Measurements from ENCODE around the gene ENTPD2. TPM values are rescaled to one million over a fixed set of nuclear protein-coding genes. Genes with fewer than 3 reads are reported as not detected.

The ENTPD2 gene
- total RNA-seq, 2 donors from 2014 or later: 0.41 to 0.67 TPM

- Histone ChIP-seq H3K4me3 (no peak overlapping the region), H3K4me1 (no peaks in the 10 kb centered on the region), H3K9me3 (no peaks in the 10 kb centered on the region), H3K36me3 (no peaks in the 10 kb centered on the region), H3K27ac (no peak overlapping the region), H3K27me3 (no peaks in the 10 kb centered on the region)
- TF ChIP-seq CTCF (IDR thresholded peaks at IDR 0.05): no peak
- no peak for DNase-seq (ENCODE audit: low spot score)
These were observed 51.2 kb downstream of the ENTPD2 start for GRCh38 chr9:137002646-137003041.

- H3K4me3 ChIP-seq: no peak overlapping the region
- DNase-seq (ENCODE audit: low spot score): no peak
- no peaks in the 10 kb centered on the region for H3K27me3 ChIP-seq
- no peak for TF ChIP-seq CTCF (IDR thresholded peaks at IDR 0.05)
- H3K36me3 ChIP-seq: no peaks in the 10 kb centered on the region
- no peaks in the 10 kb centered on the region for H3K9me3 ChIP-seq
- H3K4me1 ChIP-seq: peaks cover 0 to 1% of the 10 kb centered on the region in 2 donors
- H3K27ac ChIP-seq: no peak overlapping the region
These were observed 51.8 kb downstream of the ENTPD2 start for GRCh38 chr9:137001857-137002645.

GRCh38 chr9:137000177-137000930 lies 53.5 kb downstream of the ENTPD2 start:
- TF ChIP-seq CTCF (IDR thresholded peaks at IDR 0.05): no peak
- Histone ChIP-seq H3K4me3 (no peak overlapping the region), H3K36me3 (no peaks in the 10 kb centered on the region), H3K4me1 (peaks cover 0 to 18% of the 10 kb centered on the region in 2 donors), H3K27ac (no peak overlapping the region), H3K9me3 (no peaks in the 10 kb centered on the region), H3K27me3 (no peaks in the 10 kb centered on the region)
- no peak for DNase-seq (ENCODE audit: low spot score)

Other genes with a start within 250 kb of the ENTPD2 start
- gene RABL6, start 246.1 kb downstream of the ENTPD2 start, total RNA-seq: 10 to 100 TPM; 48.4 to 61.7 TPM
- gene AJM1, start 211.6 kb downstream of the ENTPD2 start, total RNA-seq: 1 to 10 TPM; 2.7 to 3.0 TPM
- gene PHPT1, start 204.7 kb downstream of the ENTPD2 start, total RNA-seq: 100 to 1,000 TPM; 140 to 154 TPM
- gene MAMDC4, start 201.7 kb downstream of the ENTPD2 start, total RNA-seq: 1 to 10 TPM; 1.7 to 2.0 TPM
- gene EDF1, start 187.8 kb downstream of the ENTPD2 start, total RNA-seq: 100 to 1,000 TPM; 329 to 428 TPM
- gene TRAF2, start 167.5 kb downstream of the ENTPD2 start, total RNA-seq: 1 to 10 TPM; 1.9 to 4.1 TPM
- gene FBXW5, start 109.3 kb downstream of the ENTPD2 start, total RNA-seq: 100 to 1,000 TPM; 203 to 233 TPM
- gene C8G, start 108.8 kb downstream of the ENTPD2 start, total RNA-seq: not detected
- gene LCN12, start 101.8 kb downstream of the ENTPD2 start, total RNA-seq: 10 to 100 TPM; 10.8 to 11.3 TPM
- 1,000 to 10,000 TPM; 1,799 to 2,426 TPM for gene PTGDS, start 76.6 kb downstream of the ENTPD2 start, total RNA-seq
- gene LCNL1, start 71.1 kb downstream of the ENTPD2 start, total RNA-seq: 1 to 10 TPM in 1 of 2 donors, under 1 TPM in 1; 0.24 to 1.1 TPM
- 10 to 100 TPM; 27.4 to 37.5 TPM for gene PAXX, start 61.6 kb downstream of the ENTPD2 start, total RNA-seq
- 10 to 100 TPM in 1 of 2 donors, 1 to 10 TPM in 1; 6.5 to 11.8 TPM for gene CLIC3, start 57.5 kb downstream of the ENTPD2 start, total RNA-seq
- 10 to 100 TPM; 28.3 to 28.5 TPM for gene ABCA2, start 25.8 kb downstream of the ENTPD2 start, total RNA-seq
- gene FUT7, start 22.0 kb downstream of the ENTPD2 start, total RNA-seq: under 1 TPM in 1 of 2 donors, not detected in 1; 0.28 TPM
- 10 to 100 TPM; 49.7 to 57.8 TPM for gene NPDC1, start 7.9 kb downstream of the ENTPD2 start, total RNA-seq
- under 1 TPM; 0.12 to 0.63 TPM for gene SAPCD2, start 16.5 kb upstream of the ENTPD2 start, total RNA-seq
- 1 to 10 TPM; 4.3 to 6.3 TPM for gene UAP1L1, start 23.5 kb upstream of the ENTPD2 start, total RNA-seq
- gene MAN1B1, start 32.9 kb upstream of the ENTPD2 start, total RNA-seq: 10 to 100 TPM; 20.9 to 26.8 TPM
- 100 to 1,000 TPM; 165 to 188 TPM for gene DPP7, start 60.7 kb upstream of the ENTPD2 start, total RNA-seq
- gene GRIN1, start 85.1 kb upstream of the ENTPD2 start, total RNA-seq: not detected
- not detected for gene LRRC26, start 116.0 kb upstream of the ENTPD2 start, total RNA-seq
- gene TMEM210, start 118.0 kb upstream of the ENTPD2 start, total RNA-seq: not detected
- gene ANAPC2, start 134.5 kb upstream of the ENTPD2 start, total RNA-seq: 10 to 100 TPM; 10.8 to 12.1 TPM
- gene SSNA1, start 134.6 kb upstream of the ENTPD2 start, total RNA-seq: 10 to 100 TPM; 67.1 to 72.0 TPM
- gene TPRN, start 146.7 kb upstream of the ENTPD2 start, total RNA-seq: 1 to 10 TPM; 6.4 to 6.8 TPM
- gene TMEM203, start 151.6 kb upstream of the ENTPD2 start, total RNA-seq: 10 to 100 TPM; 31.4 to 33.9 TPM
- gene NDOR1, start 151.6 kb upstream of the ENTPD2 start, total RNA-seq: 1 to 10 TPM; 6.6 TPM
- 1 to 10 TPM; 5.9 to 7.9 TPM for gene RNF208, start 168.2 kb upstream of the ENTPD2 start, total RNA-seq
- under 1 TPM; 0.35 to 0.85 TPM for gene CYSRT1, start 171.1 kb upstream of the ENTPD2 start, total RNA-seq
- not detected for gene RNF224, start 173.4 kb upstream of the ENTPD2 start, total RNA-seq
- not detected for gene SLC34A3, start 176.8 kb upstream of the ENTPD2 start, total RNA-seq
- gene TUBB4B, start 187.2 kb upstream of the ENTPD2 start, total RNA-seq: 100 to 1,000 TPM; 310 to 394 TPM
- gene STPG3, start 197.2 kb upstream of the ENTPD2 start, total RNA-seq: not detected
- 10 to 100 TPM; 30.0 to 38.0 TPM for gene NELFB, start 201.3 kb upstream of the ENTPD2 start, total RNA-seq
- gene TOR4A, start 223.7 kb upstream of the ENTPD2 start, total RNA-seq: 10 to 100 TPM in 1 of 2 donors, 1 to 10 TPM in 1; 9.4 to 16.8 TPM
- 10 to 100 TPM in 1 of 2 donors, 1 to 10 TPM in 1; 5.6 to 13.3 TPM for gene NRARP, start 248.2 kb upstream of the ENTPD2 start, total RNA-seq

Measured in right atrium auricular region (tissue), 2 donors.